Activated CD4-positive, alpha-beta T cell treated with anti-CD3 and anti-CD28 coated beads, Interleukin-2, Interleukin-6, amounts not matched to agents 100 ng/mL and 50 ng/mL, durations not matched to agents 16 hours and 8 hours (primary cell): Measurements from ENCODE around the gene TGFBR3L.
A peak's percentile ranks its signal among the peaks of the same experiment; 100 is the strongest.
"Not testable (repeated sequence)": the region's sequence is repeated elsewhere in the genome, so short reads cannot be mapped to it uniquely, and the experiment has no call there.

Experiments used
- DNase-seq: peaks from one replicate; pipeline ENCODE4 v3.0.0-alpha.2; 2020

TGFBR3L gene

DNA sequence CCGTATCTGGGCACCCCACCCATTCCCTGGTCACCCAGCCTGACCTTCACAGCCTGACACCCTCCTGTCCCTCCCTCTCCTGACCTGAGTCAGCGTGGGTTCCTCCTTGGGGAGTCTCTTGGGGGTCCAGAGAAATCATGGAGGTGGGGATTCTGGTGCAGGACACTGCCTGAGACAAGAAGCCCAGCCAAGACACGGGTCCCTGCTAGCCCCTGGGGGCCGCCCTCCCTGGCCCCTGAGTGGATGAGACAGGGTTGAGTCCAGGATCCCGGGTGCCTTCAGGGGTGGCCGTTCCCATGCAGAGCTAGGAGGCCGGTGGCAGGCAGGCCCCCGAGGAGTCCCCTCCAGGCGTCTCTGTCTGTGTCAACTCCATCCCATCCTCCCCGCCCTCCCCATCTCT is 9.4 kb upstream of the TGFBR3L start:
- DNase-seq: no peak

DNA sequence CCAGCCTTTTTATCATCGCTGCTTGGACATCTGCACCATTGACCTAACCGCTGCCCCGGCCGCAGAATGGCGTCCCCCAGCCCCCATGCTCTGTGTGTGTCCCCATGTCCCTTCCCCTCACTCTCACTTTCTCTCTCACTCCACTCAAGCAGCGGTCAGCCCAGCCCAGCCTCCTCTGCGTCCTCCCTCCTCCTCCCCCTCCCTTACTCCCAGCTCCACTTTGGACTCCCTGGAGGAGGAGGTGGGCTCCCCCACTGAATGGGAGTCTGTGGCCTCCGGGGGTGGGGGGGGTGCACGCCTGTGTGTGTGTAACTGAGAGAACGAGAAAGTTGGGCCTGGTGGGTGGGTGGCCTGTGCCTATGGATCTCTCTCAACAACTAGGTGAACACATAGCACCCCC is 8.8 kb upstream of the TGFBR3L start:
- no peak for DNase-seq

DNA sequence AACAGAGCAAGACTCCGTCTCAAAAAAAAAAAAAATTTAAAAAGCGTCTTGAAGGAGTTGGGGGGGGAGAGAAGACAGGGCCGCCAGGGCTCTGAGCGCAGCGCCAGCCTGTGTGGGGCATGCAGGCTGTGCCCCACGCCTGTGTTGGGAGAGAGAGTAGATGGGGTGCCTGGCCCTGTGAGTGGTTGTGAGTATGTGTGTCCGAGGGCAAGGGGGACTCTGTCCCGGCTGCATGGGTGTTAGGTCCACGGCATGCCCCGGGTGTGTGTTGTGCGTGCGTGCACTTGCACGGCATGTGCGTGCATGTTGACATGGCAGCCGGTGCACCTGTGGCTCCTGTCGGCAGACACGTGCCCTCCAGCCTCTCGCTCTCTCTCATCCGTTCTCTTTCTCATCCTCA is 7.5 kb upstream of the TGFBR3L start:
- DNase-seq: no peak

DNA sequence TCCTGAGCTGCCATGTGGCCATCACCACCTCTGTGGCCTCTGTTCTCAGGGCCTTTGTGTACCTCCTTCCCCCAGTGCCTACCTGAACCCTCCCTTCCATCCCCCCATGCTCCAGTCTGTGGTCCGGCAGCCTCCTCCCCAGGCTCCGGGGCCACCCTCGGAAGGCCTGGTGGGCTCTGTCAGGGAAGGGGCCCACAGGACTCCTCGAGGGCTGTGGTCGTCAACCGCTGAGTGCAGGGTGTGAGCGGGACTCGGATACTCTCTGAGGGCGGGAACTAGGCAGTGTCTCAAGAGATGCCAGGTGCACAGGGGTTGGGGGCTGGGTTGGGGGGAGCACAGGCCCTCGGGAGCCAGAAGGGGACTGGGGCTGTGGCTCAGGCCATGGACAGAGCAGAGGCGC is 7.1 kb upstream of the TGFBR3L start:
- DNase-seq: no peak

DNA sequence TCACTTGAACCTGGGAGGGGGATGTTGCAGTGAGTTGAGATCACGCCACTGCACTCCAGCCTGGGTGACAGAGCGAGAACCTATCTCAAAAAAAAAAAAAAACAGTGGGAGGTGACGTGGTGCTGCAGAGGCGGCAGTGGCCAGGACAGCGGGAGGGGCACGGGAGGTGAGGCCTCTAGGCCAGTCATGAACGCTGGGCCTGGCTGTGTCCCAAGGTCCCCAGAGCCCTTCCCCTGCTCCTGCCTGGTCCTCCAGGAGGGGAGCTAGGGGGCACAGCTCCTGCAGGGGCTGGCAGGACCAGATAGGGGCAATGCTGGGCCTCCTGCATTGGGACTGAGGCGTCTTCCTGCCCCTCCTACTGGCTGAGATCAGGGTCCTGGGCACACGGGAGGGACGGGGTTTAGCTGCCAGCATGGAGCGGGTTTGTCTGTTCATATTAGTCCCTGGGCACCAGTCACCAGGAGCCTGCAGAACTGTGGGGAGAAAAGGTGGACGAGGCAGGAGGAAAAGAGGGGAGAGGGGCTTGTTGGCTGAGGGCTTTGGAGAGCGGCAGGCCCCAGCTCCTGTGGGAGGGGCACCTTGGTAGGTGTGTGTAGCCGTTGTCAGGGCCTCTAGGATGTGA is 6.4 kb upstream of the TGFBR3L start:
- DNase-seq: no peak

DNA sequence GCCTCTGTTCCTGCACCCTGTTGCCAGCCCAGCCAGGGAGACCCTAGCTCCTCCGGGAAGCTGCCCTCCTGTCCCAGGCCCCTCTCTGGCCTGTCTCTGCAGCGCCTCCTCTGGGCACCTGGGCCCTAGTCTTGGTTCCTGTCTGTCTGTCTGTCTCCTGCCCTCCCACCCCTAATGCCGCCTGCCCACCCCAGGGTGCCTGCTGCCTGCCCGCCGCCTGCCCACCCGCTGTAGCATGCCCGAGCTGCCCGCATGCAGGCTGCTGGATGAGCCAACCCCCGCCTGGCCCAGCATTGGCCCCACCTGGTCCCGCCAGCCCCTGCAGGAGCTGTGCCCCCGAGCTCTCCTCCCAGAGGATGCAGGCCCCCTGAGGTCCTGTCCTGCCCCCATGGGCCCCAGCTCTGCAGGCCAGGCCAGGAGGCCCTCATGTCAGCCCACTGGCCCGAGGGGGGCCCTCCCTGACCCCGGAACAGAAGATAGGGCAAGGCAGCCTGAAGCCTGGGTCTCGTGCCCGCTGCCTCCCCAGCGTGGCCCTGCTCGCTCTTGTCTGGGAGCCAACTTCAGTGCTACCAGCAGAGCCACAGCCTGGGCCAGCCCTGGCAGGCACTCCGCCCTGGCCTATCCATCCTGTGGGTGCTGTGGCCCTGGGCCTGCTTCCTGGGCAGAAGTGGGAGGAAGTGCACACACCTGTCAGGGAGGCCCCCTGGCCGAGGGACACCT is 5.7 kb upstream of the TGFBR3L start:
- no peak for DNase-seq

DNA sequence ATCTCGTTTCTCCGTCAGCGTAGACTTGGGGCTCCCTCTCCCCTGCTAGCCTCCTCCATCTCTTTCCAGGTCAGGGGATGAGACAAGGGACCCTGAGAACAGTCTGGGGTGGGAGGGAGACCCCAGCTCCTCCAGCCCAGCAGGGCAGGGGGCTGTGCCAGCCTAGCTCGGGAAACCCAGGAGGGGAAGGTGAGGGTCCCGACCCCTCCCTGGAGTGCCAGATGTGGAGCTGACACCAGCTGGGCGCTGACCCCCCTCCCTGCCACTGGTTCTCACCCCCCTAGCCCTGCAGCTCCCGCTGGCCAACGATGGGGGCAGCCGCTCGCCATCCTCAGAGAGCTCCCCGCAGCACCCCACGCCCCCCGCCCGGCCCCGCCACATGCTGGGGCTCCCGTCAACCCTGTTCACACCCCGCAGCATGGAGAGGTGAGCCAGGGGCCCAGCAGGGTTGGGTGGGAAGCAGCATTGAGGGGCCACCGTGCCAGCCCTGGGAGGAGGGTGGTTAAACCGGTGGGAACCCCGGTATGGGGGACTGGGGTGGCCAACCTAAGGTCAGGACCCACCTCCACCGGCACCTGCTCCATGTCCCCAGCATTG is 5.1 kb upstream of the TGFBR3L start:
- no peak for DNase-seq

DNA sequence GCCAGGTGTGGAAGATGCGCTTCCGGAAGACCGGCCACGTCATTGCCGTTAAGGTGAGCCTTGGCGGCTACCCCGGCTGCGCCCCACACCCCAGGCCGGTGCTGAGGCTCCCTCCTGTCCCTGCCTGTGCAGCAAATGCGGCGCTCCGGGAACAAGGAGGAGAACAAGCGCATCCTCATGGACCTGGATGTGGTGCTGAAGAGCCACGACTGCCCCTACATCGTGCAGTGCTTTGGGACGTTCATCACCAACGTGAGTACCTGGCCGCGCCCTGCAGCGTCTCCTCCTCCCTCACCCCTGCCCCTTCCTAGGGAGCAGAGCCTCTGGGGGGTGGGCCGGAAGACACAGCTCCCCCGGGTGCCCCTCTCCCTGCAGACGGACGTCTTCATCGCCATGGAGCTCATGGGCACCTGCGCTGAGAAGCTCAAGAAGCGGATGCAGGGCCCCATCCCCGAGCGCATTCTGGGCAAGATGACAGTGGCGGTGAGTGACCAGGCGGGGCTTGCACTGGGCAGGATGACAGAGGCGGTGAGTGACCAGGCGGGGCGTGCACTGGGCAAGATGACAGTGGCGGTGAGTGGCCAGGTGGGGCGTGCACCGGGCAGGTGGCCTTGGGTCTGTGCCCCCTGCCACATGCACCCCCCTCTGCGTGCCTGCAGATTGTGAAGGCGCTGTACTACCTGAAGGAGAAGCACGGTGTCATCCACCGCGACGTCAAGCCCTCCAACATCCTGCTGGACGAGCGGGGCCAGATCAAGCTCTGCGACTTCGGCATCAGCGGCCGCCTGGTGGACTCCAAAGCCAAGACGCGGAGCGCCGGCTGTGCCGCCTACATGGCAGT is 4.1 kb upstream of the TGFBR3L start:
- no peak for DNase-seq

DNA sequence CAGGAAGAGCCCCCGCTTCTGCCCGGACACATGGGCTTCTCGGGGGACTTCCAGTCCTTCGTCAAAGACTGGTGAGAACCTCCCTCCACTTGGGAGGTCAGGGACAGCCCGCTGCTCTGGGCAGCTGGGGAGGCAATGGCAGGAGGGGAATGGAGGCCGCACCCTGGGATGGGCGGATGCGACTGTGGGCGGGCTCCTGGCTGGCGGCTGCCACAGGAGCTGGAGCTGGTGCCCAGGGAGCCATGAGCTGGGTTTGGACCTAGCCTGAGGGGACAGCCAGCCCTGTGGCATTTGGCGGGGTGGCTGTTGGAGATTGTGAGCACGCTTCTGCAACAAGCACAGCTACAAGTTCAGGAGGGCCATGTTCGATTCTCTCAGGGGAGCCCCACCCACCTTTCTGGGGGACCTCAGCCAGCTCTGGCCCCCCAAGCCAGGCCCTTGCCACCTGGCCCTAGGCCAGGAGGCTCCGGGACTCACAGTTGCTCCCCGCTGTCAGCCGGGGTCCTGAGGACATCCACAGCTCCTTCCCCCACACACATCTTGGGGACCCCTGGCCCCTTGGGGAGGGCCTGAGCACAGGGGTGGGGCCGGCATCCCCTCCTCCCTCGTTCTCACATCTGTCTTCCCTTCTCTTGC is 3.0 kb upstream of the TGFBR3L start:
- DNase-seq: no peak

DNA sequence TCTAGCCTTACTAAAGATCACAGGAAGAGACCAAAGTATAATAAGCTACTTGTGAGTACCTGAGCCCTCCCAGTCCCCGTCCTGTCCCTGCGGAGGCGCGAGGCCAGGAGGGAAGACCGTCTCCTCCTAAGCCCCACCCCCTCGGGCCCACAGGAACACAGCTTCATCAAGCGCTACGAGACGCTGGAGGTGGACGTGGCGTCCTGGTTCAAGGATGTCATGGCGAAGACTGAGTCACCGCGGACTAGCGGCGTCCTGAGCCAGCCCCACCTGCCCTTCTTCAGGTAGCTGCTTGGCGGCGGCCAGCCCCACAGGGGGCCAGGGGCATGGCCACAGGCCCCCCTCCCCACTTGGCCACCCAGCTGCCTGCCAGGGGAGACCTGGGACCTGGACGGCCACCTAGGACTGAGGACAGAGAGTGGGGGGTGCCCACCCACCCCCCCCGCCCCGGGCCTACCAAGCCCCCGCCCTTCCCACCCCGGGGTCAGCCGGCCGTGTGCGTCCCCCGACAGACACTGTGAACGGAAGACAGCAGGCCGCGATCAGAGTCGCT is 2.4 kb upstream of the TGFBR3L start:
- DNase-seq: no peak

DNA sequence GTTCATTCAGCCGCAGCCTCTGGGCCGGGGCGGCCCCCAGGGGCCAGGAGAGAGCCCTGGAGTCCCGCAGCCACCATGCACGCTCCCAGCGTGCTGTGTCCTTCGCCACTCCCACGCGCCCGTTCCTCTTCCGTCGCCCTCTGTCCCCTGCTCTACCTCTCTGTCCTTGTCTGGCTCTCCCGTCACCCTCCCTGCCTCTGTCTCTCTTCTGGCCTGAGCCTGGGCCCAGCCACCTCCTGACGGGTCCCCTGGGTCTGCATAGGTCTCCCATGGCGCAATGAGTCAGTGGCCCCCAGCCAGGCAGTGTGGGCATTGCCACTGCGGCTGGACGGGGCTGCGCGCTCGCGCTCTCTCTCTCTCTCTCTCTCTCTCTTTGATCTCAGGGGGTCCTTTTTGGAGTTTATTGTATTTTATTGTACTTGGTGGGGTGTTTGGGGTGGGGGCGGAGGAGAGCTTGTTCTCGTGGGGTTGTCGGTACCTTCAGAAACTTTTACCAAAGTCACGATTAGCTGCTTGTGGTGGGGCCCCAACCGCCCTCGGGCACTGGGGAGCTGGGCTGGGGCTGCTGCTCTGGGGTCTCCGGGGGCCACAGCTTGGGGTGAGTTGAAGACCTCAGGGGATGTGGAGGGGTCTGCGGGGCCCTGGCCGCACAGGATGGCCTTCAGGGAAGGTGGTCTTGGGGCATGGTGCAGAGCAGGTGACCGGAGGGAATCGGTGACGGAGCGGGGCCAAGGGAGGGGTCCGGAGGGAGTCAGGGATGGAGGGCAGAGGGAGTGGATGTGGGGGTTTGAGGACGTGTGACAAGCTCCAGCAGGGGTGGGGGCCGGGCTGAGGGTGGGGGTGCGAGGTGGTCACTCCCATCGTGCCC is 1.7 kb upstream of the TGFBR3L start:
- DNase-seq: no peak

DNA sequence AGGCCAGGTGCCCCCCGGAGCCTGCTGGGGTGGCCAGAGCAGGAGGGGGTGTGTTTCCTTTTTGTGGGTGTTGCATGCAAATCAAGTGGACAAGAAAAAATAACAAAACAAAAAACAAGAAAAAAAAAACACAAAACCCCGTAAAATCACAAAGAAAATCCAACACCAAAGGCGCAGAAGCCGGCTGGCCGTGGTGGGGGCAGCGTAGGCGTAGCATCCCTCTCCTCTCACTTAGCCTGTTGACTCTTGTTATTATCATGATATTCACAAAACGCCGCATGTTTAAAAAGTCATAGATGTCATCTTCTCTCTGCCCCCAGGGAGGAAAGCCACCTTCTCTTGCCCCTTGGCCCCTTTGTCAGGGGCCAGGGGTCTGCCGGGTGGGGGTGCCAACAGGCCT is 978 bp upstream of the TGFBR3L start:
- DNase-seq: no peak

DNA sequence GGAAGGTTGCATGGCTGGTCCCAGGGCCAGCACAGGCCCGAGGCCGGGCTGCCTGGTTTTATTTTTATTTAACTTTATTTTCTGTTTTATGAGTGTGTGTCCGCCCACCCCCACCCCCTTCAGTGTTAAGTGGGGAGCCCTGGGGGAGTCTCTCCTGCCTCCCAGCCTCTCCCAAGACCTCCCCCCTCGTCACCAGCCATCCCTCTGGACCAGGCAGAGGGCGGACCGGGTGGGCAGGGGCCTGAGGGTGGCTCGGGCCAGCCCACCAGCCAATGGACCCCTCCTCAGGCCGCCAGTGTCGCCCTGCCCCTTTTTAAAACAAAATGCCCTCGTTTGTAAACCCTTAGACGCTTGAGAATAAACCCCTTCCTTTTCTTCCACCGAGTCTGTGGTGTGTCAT is 531 bp upstream of the TGFBR3L start:
- DNase-seq: no peak

DNA sequence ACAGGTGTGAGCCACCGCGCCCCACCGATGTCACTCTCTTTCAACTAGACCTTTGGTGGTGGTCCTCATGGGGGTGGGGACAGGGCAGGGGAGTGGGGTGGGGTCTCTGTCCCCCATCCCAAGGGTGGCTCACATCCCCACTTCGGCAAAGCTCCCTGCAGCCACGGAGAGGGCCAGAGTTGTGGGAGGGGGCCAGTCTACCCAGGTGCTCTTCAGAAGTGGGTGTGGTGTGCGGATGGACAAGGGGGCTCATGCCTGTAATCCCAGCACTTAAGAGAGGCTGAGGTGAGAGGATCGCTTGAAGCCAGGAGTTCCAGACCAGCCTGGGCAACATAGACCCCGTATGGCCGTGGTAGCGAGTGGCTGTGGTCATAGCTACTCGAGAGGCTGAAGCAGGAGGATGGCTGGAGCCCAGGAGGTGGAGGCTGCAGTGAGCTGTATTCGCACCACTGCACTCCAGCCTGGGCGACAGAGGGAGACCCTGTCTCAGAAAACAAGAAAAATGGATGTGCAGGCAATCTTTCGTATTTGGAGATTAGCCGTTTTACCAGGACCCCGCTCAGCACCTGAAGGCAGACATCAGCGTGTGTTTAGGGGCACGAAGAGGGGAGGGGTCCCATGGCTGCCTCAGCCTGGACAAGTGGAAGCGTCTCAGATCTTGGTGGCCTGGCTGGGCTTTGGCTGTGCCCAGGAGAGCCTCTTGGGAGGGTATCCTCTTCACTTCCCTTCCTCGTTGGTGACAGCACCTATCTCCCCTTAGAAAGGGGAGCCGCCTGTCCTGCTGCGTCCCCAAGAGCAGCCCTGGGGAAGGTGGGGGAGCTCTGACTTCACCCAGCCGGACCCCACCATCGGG is 846 bp downstream of the TGFBR3L start:
- no peak for DNase-seq

DNA sequence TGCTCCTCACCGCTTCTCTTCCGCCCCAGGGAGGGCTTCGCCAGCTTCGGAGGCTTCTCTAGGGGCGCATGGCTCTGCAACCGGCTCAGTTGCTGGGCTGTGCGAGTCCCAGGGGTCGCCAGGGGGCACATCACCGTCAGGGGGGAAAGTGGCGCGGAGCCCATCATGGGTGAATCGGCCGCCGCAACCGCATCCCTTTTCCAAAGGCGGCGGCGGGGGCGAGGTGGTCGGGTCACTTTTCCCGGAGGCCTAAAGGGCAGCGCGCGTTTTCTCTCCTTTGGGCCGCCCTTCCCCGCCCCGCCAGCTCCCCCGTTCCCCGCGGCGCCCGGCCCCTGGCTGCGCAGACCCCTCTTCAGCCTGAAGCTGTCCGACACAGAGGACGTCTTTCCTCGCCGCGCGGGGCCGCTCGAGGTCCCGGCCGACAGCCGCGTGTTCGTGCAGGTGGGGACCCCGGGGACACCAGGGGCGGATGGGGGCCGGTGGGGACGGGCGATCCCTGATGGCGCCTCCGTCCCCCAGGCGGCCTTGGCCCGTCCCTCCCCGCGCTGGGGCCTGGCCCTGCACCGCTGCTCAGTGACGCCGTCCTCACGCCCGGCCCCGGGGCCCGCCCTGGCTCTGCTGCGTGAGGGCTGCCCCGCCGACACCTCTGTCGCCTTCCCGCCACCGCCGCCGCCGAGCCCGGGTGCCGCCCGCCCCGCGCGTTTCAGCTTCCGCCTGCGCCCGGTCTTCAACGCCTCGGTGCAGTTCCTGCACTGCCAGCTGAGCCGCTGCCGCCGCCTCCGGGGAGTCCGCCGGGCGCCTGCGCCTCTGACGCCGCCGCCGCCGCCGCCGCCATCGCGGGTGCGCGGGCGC is 1.7 kb downstream of the TGFBR3L start:
- DNase-seq: peak; percentile 59

DNA sequence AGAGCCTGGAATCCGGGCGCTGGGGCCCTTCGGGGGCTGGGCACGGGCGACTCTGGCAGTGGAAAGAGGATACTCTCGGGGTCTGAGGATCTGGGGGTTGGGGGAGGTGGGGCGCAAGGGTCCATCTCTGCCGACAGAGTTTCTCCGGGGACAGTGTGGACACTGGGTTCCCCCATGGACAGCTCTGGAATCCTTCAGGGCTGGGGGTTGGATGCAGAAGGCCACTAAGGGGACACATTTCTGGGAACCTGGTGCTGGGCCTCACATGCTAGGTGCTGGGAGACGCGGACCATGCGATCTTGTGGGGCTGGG is 2.3 kb downstream of the TGFBR3L start:
- DNase-seq: no peak

DNA sequence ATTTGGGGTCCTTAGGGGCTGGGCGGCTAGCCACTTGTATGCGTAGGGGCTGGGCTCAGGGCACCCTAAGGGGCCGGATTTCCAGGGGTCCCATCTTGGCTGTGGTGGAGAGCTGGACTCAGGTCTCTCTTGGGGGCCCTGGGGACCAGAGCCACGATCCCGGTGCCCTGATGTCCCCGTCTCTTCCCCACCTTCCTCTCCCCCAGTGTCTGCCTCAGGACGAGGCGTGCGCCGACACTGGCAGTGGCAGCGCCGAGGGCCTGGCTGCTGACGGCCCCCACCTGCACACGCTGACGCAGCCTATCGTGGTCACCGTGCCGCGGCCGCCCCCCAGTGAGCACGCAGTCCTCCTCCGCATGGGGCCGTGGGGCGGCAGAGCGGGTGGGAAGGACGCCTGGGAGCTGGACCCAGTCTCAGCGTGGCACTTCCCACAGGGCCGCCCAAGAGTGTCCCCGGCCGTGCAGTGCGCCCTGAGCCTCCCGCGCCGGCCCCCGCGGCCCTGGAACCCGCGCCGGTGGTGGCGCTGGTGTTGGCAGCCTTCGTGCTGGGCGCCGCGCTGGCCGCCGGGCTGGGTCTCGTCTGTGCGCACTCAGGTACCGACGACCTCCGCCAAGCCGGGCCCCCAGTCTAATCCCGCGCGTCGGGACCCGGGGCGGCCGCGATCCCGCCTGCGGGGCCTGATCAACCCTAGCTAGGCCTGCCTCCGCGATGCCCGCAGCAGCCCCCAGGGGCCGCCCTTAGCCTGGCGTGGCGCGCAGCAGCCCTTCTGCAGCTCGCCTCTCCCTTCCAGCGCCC is 2.8 kb downstream of the TGFBR3L start:
- DNase-seq: peak; percentile 69

DNA sequence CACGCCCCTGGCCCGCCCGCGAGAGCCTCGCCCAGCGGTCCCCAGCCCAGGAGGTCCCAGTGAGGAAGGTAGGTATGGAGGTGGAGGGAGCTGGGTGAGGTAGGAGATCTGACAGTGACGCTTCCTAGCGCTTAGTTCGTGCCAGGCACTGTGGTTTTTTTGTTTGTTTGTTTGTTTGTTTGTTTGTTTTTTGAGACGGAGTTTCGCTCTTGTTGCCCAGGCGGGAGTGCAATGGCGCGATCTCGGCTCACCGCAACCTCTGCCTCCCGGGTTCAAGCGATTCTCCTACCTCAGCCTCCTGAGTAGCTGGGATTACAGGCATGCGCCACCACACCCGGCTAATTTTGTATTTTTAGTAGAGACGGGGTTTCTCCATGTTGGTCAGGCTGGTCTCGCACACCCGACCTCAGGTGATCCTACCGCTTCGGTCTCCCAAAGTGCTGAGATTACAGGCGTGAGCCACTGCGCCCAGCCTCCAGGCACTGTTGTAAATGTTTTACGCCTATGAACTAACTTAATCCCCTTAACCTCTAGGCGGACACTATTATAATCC is 3.5 kb downstream of the TGFBR3L start:
- DNase-seq: not testable (repeated sequence)
